HG03066 (cell line): Measurements from ENCODE around the gene GSG1.

Experiments
- ATAC-seq: cut with Tn5 transposase; IDR thresholded peaks from one replicate; pipeline ENCODE4 v1.9.1; 2021; ENCODE audit warnings: low read depth; ENCODE audit not compliant: unreplicated experiment

The GSG1 gene

DNA sequence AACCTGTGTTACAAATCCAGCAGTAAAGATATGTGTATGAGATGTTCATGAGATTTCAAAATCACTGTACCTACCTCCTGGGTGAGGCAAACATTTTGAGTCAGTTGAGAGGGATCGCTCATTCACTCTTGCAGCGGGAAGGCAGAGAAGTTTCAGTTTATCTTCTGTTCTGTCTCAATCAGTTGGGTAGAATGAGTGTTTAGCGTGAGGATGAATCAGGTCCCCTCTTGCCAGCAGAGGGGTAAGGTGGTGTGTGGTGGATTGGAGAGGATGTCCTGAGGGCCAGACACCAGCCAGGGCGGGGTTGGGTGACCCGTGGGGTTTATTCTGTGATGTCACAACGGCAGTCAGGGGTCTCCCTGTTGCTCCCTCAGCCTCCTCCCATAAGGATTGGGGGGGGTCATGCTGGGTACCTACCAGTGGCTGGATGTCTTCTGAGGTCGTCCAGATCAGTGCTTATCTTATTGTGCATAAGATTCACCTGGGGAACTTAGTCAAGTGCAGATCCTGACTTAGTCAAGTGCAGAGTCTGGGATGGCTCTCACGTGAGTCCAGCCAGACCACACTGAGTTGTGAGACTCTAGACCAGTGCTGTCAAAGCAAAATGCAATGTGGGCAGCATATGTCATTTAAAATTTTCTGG lies at the start of gene GSG1:
TSS of gene GSG1 (minus strand) at position 277 of the 643 bp plus-strand sequence. CDS start at position 122, 155 bp downstream.
- no peak for ATAC-seq

DNA sequence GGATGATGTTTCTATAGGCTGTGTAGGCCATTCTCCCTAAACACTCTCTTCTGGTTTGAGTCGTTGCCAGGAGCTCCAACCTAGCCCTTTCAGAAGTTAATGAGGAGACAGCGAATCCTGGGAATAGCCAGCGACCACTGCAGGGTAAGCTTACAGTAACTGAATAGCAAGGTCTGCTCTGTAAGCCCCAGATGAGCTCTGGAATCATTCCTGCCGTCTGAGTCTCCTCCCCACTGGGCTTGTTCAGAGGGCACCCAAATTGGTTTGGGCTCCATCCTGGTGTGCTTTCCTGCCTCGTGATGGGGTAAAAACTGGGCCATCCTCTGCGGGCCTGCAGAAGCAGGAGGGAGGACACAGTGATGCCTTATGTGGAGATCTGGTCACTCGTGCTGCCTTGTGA lies 49.7 kb upstream of the GSG1 start:
- ATAC-seq, result no peak

DNA sequence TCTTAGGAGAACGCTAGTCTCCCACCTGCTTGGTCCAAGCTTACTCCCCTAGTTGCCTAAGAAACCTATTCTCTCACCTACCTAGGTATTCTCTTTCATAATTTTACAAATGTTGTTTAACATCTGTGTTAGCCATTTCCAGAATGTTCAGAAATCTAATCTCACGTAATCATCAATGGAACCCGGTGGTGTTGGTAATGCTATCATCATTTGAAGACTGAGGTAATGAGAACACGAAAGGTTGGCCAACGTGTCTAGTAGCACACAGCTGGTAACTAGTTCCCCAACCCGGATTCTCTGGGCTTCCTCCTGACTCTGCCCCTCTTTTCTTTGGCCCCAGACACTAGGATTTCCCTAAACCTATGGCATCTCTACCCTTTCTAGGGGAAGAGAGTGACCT lies 49.3 kb upstream of the GSG1 start:
- no peak for ATAC-seq

DNA sequence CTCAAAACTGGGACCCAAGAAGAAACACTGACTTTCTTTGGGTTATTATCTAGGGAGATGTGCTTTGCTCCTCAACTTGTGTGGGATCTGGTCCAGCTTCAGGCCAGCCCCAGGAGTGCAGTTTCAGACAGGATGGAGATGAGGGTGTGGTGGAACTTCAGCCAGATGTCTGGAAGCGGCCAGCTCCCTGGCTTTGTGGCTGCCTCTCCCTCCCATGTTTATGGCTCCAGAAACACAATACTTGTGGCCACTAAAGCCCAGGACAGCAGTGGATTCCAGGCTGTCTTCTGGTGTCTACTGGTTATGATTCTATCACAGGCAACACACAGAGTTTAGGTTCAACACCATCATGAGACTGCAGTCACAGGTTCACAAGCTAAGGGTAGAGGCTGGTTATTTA lies 48.8 kb upstream of the GSG1 start:
- ATAC-seq, result no peak

DNA sequence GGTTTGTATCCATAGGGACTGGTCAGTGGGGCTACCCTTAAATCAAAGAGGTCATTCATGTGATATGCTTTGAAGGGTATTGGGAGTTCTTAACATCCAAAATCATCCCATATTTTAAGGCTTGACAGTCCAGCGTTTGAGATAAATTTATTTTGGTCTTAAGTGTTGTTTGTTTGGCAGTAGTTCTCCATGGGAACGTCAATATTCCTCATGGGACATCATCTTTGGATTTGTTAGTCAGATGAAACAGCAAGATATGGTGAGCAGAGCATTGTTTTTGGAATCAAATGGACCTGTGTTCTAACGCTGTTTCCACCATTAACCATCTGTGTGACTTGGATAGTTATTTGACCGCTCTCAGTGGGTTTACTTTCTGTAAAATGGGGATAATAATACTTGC lies 45.9 kb upstream of the GSG1 start:
- no peak for ATAC-seq

DNA sequence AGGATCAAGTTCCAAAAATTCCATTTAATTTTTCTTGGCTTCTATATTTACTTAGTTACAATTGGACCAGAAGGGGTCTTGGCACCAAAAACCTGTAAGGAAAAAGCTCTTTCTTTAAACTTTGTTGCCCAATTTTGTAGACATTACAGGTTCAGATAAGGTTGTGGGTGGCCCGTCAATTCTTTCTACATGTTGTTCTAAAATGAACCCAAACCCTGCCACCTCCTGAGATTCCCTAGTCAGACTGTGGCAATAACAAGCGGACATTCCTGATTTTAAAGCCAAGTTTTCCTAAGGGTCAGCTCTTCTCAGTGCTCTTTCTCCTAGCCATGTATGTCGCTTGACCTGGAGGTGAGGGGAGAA lies 45.0 kb upstream of the GSG1 start:
- no peak for ATAC-seq

DNA sequence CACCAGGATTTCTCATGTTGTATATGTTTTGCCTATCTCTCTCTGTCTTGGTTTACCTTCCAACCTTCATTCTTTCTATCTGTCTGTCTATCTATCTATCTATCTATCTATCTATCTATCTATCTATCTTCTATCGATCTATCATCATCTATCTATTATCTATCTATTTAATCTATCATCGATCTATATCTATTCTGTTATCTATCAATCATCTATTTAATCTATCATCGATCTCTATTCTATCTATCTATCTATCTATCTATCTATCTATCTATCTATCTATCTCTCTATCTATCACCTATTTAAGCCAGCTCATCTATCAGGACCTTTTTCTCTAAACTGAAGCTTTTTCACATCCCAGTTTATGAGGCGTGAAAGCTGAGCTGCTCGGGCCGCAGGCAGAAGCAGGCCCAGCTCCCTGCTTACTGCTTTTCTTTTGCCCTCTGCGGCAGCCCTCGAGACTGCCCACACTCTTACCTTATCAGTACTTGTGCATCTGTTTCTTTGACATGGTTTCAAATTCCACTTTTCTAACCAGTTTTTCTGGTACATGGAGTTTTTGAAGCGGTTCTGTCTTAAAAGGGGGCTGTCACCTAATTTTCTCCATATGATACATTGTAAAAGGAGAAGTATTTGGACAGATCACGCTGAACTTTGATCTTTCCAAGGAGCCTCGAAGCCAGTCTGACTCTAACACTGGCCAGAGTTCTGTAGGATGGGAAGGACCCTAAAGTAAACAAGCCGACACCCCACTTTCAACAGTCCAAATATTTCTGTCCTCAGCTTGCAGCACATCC lies 44.4 kb upstream of the GSG1 start:
- no peak for ATAC-seq

DNA sequence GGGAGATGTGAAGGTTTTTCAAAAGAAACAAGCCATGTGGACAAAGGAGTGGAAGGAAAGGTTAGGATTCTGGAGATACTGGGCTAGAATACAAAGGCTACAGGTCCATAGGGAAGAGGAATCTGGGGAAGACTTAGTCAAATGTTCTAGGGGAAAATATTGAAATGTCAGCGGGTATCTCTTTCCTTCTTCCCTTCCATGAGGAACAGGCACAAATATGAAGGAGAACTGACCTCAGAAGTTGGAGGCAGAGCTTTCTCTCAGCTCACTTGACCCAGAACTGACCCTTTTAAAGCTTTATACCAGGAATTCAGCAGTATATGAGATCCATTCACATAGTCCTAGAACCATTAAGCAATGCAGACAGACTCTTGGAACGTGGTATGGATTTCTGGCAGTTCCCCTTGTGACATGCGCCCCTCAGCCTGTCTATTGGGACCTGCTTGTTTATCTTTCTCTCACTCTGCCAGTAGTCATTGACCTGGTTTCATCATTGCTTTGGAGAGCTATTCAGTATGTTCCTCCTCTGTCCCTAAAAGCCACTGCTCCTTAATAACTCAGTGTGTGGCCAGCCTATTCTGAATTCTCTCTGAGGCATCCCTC lies 43.0 kb upstream of the GSG1 start:
- ATAC-seq, result no peak

DNA sequence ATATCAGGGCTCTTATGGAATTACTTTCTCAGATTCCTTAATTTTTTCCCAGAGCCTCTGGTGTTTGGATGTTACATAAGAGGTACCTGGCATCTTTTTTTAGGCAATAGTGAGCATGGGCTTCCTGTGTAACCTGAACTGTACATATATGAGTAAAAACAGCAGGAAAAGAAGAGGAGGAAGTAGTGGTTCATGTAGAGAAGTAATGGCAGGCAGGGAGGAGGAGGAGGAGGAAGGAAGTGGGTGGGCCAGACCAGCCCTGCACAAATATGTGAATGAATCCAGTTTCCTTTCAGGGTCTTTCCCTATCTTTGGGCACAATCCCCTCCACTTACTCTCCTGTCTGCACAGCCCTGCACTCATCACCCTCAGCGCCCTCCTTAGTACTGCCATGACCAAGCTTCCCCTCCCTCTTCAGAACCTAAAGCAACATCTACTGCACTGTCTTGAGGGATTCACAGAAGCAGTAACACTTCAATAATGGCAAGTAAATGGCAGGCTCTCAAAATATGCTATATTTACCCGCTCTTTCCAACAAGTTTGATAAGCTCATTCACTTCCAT lies 40.9 kb upstream of the GSG1 start:
- no peak for ATAC-seq

DNA sequence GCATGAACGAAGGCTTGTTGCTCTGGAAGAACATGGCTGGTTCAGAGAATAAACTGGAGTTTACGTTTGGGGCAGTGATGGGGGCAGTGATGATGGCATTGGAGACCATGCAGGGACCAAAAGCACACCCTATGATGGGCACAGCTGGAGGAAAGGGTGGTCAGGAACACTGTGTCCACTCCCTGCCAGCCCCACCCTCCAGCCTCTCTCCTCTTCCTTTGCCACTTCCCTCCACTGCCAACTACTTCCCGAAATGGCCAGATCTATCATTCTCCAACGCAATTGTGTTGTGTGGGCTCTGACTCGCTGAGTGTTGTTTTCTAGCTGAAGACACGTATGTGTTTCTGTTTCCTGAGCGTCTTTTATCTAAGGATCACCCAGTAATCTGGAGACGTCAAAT lies 39.3 kb upstream of the GSG1 start:
- ATAC-seq, result no peak

DNA sequence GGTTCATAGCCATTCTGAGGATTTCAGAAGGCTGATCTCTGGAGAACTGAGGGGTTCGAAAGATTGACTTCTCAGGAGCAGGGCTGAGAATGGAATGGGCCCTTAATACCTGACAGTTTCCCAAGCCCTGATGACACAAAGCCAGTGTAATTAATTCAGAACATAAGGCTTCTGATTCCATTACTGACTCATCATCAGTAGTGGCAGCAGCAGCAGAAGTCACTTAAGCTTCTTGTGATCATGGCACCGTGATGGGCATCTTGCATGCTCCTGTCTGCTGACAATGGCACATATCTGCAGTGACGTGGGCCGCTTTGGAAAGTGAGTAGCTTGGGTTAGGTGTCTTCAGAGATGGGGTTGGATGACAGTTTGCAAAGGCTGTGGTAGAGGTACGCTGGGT lies 38.2 kb upstream of the GSG1 start:
- ATAC-seq, result no peak

DNA sequence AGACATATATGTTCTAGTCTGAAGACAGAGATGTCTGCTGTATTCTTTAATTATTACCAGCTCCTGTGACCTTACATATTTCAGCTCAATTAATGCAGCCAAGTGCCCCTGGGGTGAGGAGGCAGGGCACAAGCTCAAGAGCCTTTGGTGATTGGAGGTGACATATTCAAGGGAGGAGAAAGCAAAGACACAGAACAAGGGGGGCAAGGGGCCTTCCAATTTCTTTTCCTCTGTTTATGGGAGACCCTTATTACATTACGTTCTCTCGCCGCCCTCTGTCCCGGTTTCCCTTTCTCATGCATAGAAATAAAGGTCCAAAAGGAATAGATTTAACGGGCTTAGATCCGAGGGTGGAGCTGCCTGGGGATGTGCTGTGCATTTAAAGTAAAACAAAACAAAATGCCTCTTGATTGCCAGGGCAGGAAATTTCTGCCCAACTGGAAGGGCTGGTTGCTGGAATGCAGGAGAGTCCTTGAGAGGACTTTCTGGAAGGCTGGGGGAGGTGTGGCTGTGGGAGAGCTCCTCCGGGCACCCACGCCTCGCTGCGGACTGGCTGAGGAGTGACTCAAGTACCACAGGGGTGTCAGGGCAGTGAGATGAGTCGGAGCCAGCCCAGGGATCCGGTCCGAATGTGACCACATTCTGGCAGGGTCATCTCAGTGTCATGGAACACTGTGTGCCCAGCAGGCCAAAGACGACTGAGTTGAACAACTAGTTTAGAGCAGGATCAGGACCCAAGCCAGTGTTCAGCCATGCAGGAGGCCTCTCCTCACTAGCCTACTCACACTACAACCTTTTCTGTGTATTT lies 32.1 kb upstream of the GSG1 start:
- no peak for ATAC-seq

DNA sequence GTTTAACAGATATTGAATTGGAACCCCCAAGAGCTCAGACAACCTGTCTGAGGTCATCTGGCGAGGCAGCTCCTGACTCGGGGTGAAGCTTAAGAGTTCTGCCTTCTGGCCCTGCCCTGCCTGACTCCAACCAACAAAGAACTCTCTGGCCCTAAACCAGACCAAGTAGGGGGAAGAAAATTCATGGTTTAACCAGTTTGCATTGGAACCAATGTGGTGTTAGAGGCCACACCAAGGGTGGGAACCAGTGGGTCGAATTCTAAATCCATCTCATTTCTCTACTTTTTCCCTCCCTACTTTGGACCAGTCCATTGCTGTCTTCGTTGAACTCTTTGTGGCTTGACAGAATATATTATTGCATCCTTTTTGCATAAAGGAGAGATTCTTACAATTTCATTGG lies 30.4 kb upstream of the GSG1 start:
- ATAC-seq, result no peak

DNA sequence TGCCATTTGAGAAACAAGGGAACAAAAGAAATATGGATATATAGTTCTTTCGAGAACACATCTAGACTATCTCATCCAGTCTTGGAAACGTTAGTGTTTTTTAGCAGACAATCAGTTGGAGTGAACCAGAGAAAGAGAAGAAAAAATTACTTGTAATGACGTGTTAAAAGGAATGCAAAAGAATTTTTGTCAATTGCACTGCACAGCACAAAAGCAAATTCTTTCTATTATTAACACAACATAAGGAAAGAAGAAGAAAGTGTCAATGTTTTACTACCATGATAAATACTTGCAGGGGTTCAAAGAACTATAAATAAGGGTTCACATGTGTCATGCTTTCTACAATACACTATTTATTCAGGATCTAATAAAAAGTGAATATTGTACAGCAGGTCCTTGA lies 27.5 kb upstream of the GSG1 start:
- no peak for ATAC-seq

DNA sequence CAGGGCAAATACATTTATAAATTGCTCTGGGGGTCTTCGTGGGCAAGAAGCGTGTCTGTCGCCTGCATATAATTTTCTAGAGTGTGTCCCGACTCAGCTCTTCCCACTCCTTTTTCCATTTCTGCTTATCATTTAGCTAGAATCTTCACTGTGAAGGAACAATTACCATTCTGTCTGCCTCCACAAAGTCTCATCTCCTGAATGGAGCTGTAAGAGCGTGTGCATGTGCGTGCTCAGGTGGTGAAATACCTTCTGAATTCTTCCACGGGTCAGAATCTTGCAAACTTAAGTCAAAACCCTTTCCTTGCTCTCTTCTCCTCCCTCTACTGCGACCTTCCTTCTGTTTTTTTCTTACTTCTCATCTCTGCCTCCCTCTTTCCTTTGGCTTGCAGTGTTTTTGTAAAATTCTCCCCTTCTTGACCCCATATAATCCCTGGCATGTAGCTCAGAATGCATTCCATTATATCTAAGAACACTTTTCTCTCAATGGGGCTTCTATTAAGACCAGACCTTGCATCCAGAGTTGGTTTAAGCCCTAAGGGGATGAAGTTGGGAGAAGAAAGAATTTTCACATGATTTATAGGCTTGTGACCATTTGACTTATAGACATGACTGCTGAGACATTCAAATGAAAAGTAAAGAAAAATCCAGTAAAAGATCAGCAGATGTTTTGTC lies 25.0 kb upstream of the GSG1 start:
- ATAC-seq, result no peak

DNA sequence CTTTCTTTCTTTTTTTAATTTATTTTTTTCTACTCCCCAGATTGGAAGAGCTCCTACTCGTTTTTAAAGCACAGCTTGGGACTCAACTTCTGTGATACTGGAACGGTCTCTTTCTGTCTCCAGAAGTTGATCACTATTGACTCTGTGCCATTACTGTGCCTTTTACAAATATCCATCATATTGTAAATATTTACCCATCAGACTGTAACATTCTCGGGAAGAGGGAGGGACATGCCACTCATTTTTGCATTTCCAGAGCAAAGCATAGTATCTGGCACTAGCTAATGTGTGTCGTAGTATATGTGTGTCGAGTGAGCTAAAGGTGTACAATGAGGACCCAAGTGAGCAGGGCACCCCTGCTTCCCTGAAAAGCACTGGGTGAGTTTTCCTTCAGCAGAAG lies 24.0 kb upstream of the GSG1 start:
- no peak for ATAC-seq

DNA sequence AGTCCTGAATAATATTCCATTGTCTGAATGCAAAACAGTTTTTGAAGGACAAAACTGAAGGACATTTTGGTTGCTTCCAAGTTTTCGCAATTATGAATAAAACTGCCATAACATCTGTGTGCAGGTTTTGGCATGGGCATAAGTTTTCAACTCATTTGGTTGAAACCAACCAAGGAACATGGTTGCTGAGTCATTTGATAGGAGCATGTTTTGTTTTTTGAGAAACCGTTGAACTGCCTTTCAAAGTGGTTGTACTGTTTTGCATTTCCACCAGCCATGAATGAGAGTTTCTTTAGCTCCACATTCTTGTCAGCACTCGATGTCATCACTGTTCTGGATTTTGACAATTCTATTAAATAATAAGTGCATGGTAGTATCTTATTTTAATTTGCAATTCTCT lies 23.0 kb upstream of the GSG1 start:
- no peak for ATAC-seq

DNA sequence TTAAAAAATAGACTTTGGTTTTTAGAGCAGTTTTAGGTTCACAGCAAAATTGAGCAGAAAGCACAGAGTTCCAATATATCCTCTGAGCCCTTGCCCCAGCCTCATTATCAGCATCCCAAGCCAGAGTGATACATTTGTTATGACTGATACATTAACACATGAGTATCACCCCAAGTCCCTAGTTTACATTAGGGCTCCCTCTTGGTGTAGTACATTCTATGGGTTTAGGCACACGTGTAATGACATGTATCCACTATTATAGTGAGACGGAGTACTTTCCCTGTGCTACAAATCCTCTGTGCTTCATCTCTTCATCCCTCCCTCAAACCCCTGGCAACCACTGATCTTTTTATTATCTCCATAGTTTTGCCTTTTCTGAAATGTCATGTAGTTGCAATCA lies 22.5 kb upstream of the GSG1 start:
- ATAC-seq, result no peak

DNA sequence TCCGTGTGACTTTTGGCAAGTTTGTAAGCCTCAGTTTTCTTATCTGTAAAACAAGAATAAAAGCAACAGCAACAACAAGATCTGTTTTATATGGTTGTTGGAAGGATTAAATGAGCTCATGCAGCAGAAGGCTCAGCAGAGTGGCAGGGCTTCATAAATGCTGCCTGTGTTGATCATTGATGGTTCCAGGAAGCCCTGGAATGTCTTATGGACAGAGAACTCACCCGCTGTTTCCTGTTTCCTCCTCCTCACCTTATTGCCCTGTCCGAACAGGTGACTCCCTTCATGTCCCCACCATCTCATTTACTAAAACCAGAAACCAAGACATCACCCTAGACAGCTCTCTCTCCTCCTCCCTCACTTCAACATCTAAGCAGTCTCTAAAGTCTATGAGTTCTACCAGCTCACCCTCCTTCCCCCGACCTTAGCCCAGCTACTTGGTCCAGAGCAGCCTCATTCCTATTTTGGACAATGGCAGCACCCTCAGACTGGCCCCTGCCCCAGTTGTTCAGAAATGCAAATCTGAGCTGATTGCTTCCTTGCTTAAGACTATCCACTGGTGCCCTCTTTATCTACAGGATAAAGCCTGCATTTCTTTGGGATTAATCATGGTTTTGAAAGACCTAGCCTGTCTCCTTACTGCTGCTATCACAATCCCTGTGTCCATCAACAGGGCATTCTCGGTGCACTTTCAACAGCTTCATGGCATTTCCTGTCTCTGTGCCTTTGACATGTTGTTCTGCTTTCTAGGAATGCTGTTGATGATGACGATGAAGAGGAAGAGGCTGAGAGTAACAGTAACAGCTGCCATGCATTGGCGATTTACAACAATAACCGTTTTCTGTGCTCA lies 21.4 kb upstream of the GSG1 start:
- ATAC-seq, result no peak
